Panc1 (cell line): Measurements from ENCODE around the gene GPR18. TPM values are rescaled to one million over a fixed set of nuclear protein-coding genes. Genes with fewer than 3 reads are reported as not detected.

Experiments
- ATAC-seq: fragments of 200-7000 bp; cut with Tn5 transposase; 2 replicates; pipeline ENCODE4 v1.9.1; 2020; ENCODE audit warnings: mild to moderate bottlenecking, moderate library complexity
- BruUV-seq: library from RNA; stranded (reverse); fragments of 400-500 nt; replicated peaks from 2 replicates; lab custom pipeline; 2021; lab: Mats Ljungman, UMichigan
- CTCF ChIA-PET: fragments of 300-600 bp; sonication (Branson Sonifier 250); formaldehyde crosslinking; loops from one replicate; lab custom pipeline; 2022; ENCODE audit warnings: antibody characterized with exemption; lab: Charles Lee
- POLR2A ChIA-PET: fragments of 300-600 bp; sonication (Branson Sonifier 250); formaldehyde crosslinking; loops from one replicate; lab custom pipeline; 2022; ENCODE audit warnings: antibody characterized with exemption; lab: Charles Lee
- DNase-seq: peaks from one replicate; pipeline ENCODE4 v3.0.0-alpha.2; 2010; ENCODE audit warnings: low read depth, low spot score
- H3K27ac ChIP-seq: 2 replicates; pipeline ENCODE4 v1.5.1; 2011; ENCODE audit warnings: mild to moderate bottlenecking, low read length, inconsistent platforms
- H3K27me3 ChIP-seq: fragments of 200-500 bp; sonication (Bioruptor generic); 2 replicates; pipeline ENCODE4 v1.6.0; 2014; ENCODE audit warnings: low read length, inconsistent platforms; ENCODE audit not compliant: control insufficient read depth, insufficient read depth
- H3K36me3 ChIP-seq: fragments of 200-500 bp; sonication (Bioruptor generic); 2 replicates; pipeline ENCODE4 v1.5.1; 2014; ENCODE audit warnings: inconsistent platforms, mild to moderate bottlenecking, low read length, moderate library complexity; ENCODE audit not compliant: control insufficient read depth, insufficient read depth
- H3K4me1 ChIP-seq: 2 replicates; pipeline ENCODE4 v1.5.1; 2011; ENCODE audit warnings: inconsistent platforms, mild to moderate bottlenecking, low read length, moderate library complexity; ENCODE audit not compliant: control insufficient read depth, insufficient read depth
- H3K4me3 ChIP-seq, 2 experiments: 2 replicates each; pipeline ENCODE4 v1.5.1; 2011 to 2012; ENCODE audit warnings: low read depth in 2 of 2, low read length in 2 of 2, mild to moderate bottlenecking in 2 of 2, inconsistent platforms in 1 of 2, moderate library complexity in 1 of 2
- H3K9me3 ChIP-seq: fragments of 200-500 bp; sonication (Bioruptor generic); 2 replicates; pipeline ENCODE4 v1.5.1; 2014; ENCODE audit warnings: low read depth, mild to moderate bottlenecking, inconsistent platforms, low read length, moderate library complexity; ENCODE audit not compliant: control insufficient read depth, insufficient read depth
- POLR2AphosphoS5 ChIP-seq: IDR thresholded peaks from 2 replicates; pipeline ENCODE4 v1.6.1; 2012; ENCODE audit warnings: mild to moderate bottlenecking, low read depth, low read length, moderate library complexity
- SIN3A ChIP-seq: IDR thresholded peaks from 2 replicates; pipeline ENCODE4 v1.6.1; 2012; ENCODE audit warnings: low read depth, mild to moderate bottlenecking, low read length, moderate library complexity, borderline replicate concordance; ENCODE audit not compliant: insufficient read depth
- TCF7L2 ChIP-seq: IDR thresholded peaks from 2 replicates; pipeline ENCODE4 v1.6.1; 2011; ENCODE audit warnings: mild to moderate bottlenecking, low read depth, low read length, inconsistent platforms
- in situ Hi-C: cut with HindIII; loops from 2 replicates; pipeline ENCODE4 v1.10.0; 2016; ENCODE audit warnings: low sequenced_read_pairs, low pct_unique_long_range_greater_than_20kb
- intact Hi-C: fragments of 100-400 bp; cut with micrococcal nuclease; formaldehyde crosslinking; loops from one replicate; pipeline ENCODE4 v1.10.0; 2022; ENCODE audit not compliant: unreplicated experiment
- total RNA-seq: library from RNA; stranded (reverse); gene quantifications from one replicate; pipeline ENCODE4 v1.2.1, GENCODE V29; 2021; ENCODE audit not compliant: unreplicated experiment
- TF ChIP-seq, protein P1 (sequence below): fragments of 450-650 bp; IDR thresholded peaks from 2 replicates; pipeline ENCODE4 v1.5.1; 2017; ENCODE audit warnings: mild to moderate bottlenecking
- TF ChIP-seq, protein P2 (sequence below), 2 experiments: IDR thresholded peaks; 2 replicates each; pipeline ENCODE4 v1.6.1; 2011 to 2012; ENCODE audit warnings: low read depth in 2 of 2, control low read depth in 1 of 2, low read length in 1 of 2, mild to moderate bottlenecking in 1 of 2, moderate library complexity in 1 of 2; ENCODE audit not compliant: insufficient read depth in 1 of 2

GPR18 gene
- total RNA-seq, 1 experiment from 2014 or later: not detected

DNA sequence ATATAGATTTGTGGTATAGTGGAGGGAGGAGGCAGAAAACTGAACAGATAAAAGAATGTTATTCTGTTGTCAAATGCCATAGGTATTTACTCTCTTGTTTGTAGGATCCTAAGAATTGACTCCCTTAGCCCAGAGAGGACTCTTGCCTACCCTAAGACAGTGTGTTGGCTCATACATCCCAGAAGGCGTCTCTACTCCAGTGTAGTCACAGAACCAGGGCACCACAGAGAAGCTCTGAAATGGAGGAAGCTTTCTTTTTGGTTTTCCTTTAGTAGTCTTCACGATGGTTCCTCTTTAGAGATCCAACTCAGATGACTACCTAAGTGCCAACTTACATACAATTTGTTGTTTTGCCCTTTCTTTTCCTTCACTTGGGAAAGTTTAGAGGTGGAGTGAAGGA, 35.0 kb upstream of the GPR18 start:
- in situ Hi-C loops (no loop called here), intact Hi-C loops (no loop called here)
- H3K4me1 ChIP-seq: no peaks in the 10 kb centered on the region
- no peak for ATAC-seq
- no peaks in the 10 kb centered on the region for H3K9me3 ChIP-seq
- BruUV-seq: no TSS peak
- no peak for DNase-seq
- POLR2A ChIA-PET: no interaction called here
- no peaks in the 10 kb centered on the region for H3K36me3 ChIP-seq
- H3K27ac ChIP-seq: no peak overlapping the region
- CTCF ChIA-PET: no interaction called here
- H3K27me3 ChIP-seq: no peaks in the 10 kb centered on the region
- no peak overlapping the region for H3K4me3 ChIP-seq
- TF ChIP-seq, protein P1, sequence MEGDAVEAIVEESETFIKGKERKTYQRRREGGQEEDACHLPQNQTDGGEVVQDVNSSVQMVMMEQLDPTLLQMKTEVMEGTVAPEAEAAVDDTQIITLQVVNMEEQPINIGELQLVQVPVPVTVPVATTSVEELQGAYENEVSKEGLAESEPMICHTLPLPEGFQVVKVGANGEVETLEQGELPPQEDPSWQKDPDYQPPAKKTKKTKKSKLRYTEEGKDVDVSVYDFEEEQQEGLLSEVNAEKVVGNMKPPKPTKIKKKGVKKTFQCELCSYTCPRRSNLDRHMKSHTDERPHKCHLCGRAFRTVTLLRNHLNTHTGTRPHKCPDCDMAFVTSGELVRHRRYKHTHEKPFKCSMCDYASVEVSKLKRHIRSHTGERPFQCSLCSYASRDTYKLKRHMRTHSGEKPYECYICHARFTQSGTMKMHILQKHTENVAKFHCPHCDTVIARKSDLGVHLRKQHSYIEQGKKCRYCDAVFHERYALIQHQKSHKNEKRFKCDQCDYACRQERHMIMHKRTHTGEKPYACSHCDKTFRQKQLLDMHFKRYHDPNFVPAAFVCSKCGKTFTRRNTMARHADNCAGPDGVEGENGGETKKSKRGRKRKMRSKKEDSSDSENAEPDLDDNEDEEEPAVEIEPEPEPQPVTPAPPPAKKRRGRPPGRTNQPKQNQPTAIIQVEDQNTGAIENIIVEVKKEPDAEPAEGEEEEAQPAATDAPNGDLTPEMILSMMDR: no peak
- no peak for TF ChIP-seq SIN3A
- no peak for TF ChIP-seq POLR2AphosphoS5
- TF ChIP-seq, protein P2, sequence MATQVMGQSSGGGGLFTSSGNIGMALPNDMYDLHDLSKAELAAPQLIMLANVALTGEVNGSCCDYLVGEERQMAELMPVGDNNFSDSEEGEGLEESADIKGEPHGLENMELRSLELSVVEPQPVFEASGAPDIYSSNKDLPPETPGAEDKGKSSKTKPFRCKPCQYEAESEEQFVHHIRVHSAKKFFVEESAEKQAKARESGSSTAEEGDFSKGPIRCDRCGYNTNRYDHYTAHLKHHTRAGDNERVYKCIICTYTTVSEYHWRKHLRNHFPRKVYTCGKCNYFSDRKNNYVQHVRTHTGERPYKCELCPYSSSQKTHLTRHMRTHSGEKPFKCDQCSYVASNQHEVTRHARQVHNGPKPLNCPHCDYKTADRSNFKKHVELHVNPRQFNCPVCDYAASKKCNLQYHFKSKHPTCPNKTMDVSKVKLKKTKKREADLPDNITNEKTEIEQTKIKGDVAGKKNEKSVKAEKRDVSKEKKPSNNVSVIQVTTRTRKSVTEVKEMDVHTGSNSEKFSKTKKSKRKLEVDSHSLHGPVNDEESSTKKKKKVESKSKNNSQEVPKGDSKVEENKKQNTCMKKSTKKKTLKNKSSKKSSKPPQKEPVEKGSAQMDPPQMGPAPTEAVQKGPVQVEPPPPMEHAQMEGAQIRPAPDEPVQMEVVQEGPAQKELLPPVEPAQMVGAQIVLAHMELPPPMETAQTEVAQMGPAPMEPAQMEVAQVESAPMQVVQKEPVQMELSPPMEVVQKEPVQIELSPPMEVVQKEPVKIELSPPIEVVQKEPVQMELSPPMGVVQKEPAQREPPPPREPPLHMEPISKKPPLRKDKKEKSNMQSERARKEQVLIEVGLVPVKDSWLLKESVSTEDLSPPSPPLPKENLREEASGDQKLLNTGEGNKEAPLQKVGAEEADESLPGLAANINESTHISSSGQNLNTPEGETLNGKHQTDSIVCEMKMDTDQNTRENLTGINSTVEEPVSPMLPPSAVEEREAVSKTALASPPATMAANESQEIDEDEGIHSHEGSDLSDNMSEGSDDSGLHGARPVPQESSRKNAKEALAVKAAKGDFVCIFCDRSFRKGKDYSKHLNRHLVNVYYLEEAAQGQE (IDR thresholded peaks at IDR 0.05; ENCODE audit: insufficient read depth in 1 of 2, low read depth in 2 of 2, low read length in 1 of 2): no peak
- no peak for TF ChIP-seq TCF7L2

DNA sequence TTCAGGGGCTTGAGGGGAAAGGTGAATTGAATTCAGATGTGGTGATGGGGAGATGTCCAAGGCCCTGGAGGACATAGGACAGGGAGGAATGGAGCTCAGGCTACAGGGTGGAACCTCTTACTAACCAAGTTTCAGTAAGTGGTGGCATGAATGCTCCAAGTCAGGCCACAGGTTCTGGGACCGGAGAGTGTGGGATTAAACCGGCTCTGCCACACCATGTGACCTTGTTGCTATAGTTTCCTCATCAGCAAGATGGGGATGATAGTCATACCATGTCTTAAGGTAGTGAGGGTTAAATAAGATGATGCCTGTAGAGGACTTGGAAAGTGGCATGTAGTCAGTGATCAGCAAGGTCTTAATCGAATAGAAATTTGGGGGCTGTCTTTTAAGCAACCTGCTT, 32.7 kb upstream of the GPR18 start:
- BruUV-seq: no TSS peak
- no peak for TF ChIP-seq TCF7L2
- TF ChIP-seq, protein P1: no peak
- H3K9me3 ChIP-seq: no peaks in the 10 kb centered on the region
- DNase-seq (no peak), ATAC-seq (no peak)
- POLR2A ChIA-PET: no interaction called here
- H3K36me3 ChIP-seq: no peaks in the 10 kb centered on the region
- in situ Hi-C loops: no loop called here
- intact Hi-C loops: no loop called here
- CTCF ChIA-PET: no interaction called here
- no peak overlapping the region for H3K4me3 ChIP-seq
- no peak overlapping the region for H3K27ac ChIP-seq
- no peaks in the 10 kb centered on the region for H3K27me3 ChIP-seq
- H3K4me1 ChIP-seq: no peaks in the 10 kb centered on the region
